Stimulated activated CD8-positive, alpha-beta memory T cell treated with anti-CD3 and anti-CD28 coated beads, Interleukin-7, amount 100 ng/mL, for 4 hours (primary cell): ENCODE measurements around the gene DOCK1.

Experiments
- DNase-seq, 2 donors: peaks; one replicate each; pipeline ENCODE4 v3.0.0-alpha.2; 2020; ENCODE audit warnings: low read depth in 2 of 2

DOCK1 gene

GRCh38 chr10:127036987-127037386 is 131.8 kb downstream of the DOCK1 start:
- no peak for DNase-seq

- no peak for DNase-seq
These were observed 134.2 kb downstream of the DOCK1 start for GRCh38 chr10:127039435-127039834.

GRCh38 chr10:127040756-127041155 is 135.5 kb downstream of the DOCK1 start:
- no peak for DNase-seq

- DNase-seq: no peak
These were observed 136.3 kb downstream of the DOCK1 start for GRCh38 chr10:127041552-127041951.

GRCh38 chr10:127043301-127043700 is 138.1 kb downstream of the DOCK1 start:
- DNase-seq: no peak

- DNase-seq: no peak
These were observed 139.0 kb downstream of the DOCK1 start for GRCh38 chr10:127044186-127044585.

GRCh38 chr10:127046975-127047877 is 142.0 kb downstream of the DOCK1 start:
- no peak for DNase-seq

- no peak for DNase-seq
These were observed 142.6 kb downstream of the DOCK1 start for GRCh38 chr10:127047878-127048238.

GRCh38 chr10:127048630-127049029 is 143.4 kb downstream of the DOCK1 start:
- DNase-seq: no peak

- no peak for DNase-seq
These were observed 146.8 kb downstream of the DOCK1 start for GRCh38 chr10:127052001-127052400.

GRCh38 chr10:127055263-127055662 is 150.0 kb downstream of the DOCK1 start:
- DNase-seq: no peak

GRCh38 chr10:127059314-127059713 is 154.1 kb downstream of the DOCK1 start:
- DNase-seq: no peak

- no peak for DNase-seq
These were observed 158.5 kb downstream of the DOCK1 start for GRCh38 chr10:127063762-127064161.

- DNase-seq: no peak
These were observed 159.2 kb downstream of the DOCK1 start for GRCh38 chr10:127064474-127064873.

GRCh38 chr10:127067542-127068194 is 162.4 kb downstream of the DOCK1 start:
- DNase-seq: no peak

- no peak for DNase-seq
These were observed 163.3 kb downstream of the DOCK1 start for GRCh38 chr10:127068485-127068884.

- no peak for DNase-seq
These were observed 164.2 kb downstream of the DOCK1 start for GRCh38 chr10:127069436-127069835.

GRCh38 chr10:127071126-127071525 is 165.9 kb downstream of the DOCK1 start:
- DNase-seq: no peak

GRCh38 chr10:127073666-127074065 is 168.4 kb downstream of the DOCK1 start:
- DNase-seq: no peak

GRCh38 chr10:127079392-127079791 is 174.2 kb downstream of the DOCK1 start:
- DNase-seq: no peak

- no peak for DNase-seq
These were observed 175.1 kb downstream of the DOCK1 start for GRCh38 chr10:127080317-127080716.

GRCh38 chr10:127081851-127082345 is 176.7 kb downstream of the DOCK1 start:
- DNase-seq: no peak

GRCh38 chr10:127082651-127083050 is 177.4 kb downstream of the DOCK1 start:
- DNase-seq: no peak
